Endothelial cell (in vitro differentiated cells): ENCODE results near the gene ARHGEF4. TPM values are rescaled to one million over a fixed set of nuclear protein-coding genes. Genes with fewer than 3 reads are reported as not detected.

ENCODE experiments used
- DNase-seq: peaks from one replicate; pipeline ENCODE4 v3.0.0; 2021; ENCODE audit warnings: low spot score
- H3K27ac Mint-ChIP-seq: one replicate; pipeline ENCODE4 v1.8.0; 2021; ENCODE audit warnings: mixed read lengths, inconsistent platforms; ENCODE audit not compliant: unreplicated experiment
- H3K27me3 Mint-ChIP-seq: one replicate; pipeline ENCODE4 v1.8.0; 2021; ENCODE audit warnings: mild to moderate bottlenecking, moderate library complexity, mixed read lengths, inconsistent platforms; ENCODE audit not compliant: unreplicated experiment
- H3K36me3 Mint-ChIP-seq: one replicate; pipeline ENCODE4 v1.8.0; 2021; ENCODE audit warnings: mild to moderate bottlenecking, low read depth, mixed read lengths, inconsistent platforms; ENCODE audit not compliant: unreplicated experiment
- H3K4me1 Mint-ChIP-seq: one replicate; pipeline ENCODE4 v1.8.0; 2021; ENCODE audit warnings: mild to moderate bottlenecking, mixed read lengths, inconsistent platforms; ENCODE audit not compliant: unreplicated experiment
- H3K4me3 Mint-ChIP-seq: one replicate; pipeline ENCODE4 v1.8.0; 2021; ENCODE audit warnings: mild to moderate bottlenecking, mixed read lengths, inconsistent platforms; ENCODE audit not compliant: unreplicated experiment
- H3K9me3 Mint-ChIP-seq: one replicate; pipeline ENCODE4 v1.8.0; 2021; ENCODE audit warnings: mixed read lengths, inconsistent platforms; ENCODE audit not compliant: unreplicated experiment
- CTCF ChIP-seq: fragments of 200-600 bp; sonication (generic); IDR thresholded peaks from one replicate; pipeline ENCODE4 v1.5.0; 2021; ENCODE audit warnings: antibody characterized with exemption; ENCODE audit not compliant: unreplicated experiment
- total RNA-seq: library from RNA; stranded (reverse); fragmentation: NEBNext Ultra II Directional; extraction: Animal tissue kit (Norgen Biotek cat#: 25700); gene quantifications from one replicate; pipeline ENCODE4 v1.2.1, GENCODE V29; 2021; ENCODE audit not compliant: unreplicated experiment

Gene ARHGEF4
- total RNA-seq, 1 donor from 2014 or later: 10.3 TPM

- peaks cover 3% of the 10 kb centered on the region for H3K36me3 Mint-ChIP-seq
- H3K4me1 Mint-ChIP-seq: no peaks in the 10 kb centered on the region
- H3K27me3 Mint-ChIP-seq: peaks cover 16% of the 10 kb centered on the region
- H3K9me3 Mint-ChIP-seq: no peaks in the 10 kb centered on the region
- no peak for DNase-seq
- TF ChIP-seq CTCF: no peak
- no peak overlapping the region for H3K4me3 Mint-ChIP-seq
- no peak overlapping the region for H3K27ac Mint-ChIP-seq
These were observed 199.1 kb downstream of the ARHGEF4 start for GRCh38 chr2:131035826-131036231.

DNA sequence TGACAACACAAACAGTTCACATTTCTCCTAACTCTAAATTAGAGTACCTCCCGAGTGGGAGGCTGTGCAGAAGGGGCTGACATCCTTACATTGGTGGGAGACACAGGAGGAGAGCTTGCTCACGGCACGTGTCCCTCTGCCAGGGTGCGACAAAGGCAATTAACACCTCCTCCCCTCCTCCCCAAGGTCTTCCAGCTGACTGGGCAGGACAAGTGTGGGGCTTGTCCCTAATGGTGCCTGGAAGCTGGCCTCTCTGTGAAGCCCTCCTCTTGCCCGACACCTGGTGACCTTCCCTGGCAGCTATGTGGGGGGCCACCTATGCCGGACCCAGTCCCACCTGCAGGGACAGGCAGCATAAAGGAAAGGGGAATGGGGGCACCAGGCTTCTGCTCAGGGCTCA, 199.6 kb downstream of the ARHGEF4 start:
- no peak overlapping the region for H3K27ac Mint-ChIP-seq
- peaks cover 16% of the 10 kb centered on the region for H3K27me3 Mint-ChIP-seq
- no peak overlapping the region for H3K4me3 Mint-ChIP-seq
- H3K4me1 Mint-ChIP-seq: peaks cover 2% of the 10 kb centered on the region
- TF ChIP-seq CTCF: no peak
- no peak for DNase-seq
- H3K9me3 Mint-ChIP-seq: no peaks in the 10 kb centered on the region
- H3K36me3 Mint-ChIP-seq: peaks cover 3% of the 10 kb centered on the region

- no peak for DNase-seq
- Mint-ChIP-seq H3K9me3 (no peaks in the 10 kb centered on the region), H3K4me3 (no peak overlapping the region), H3K27me3 (peaks cover 16% of the 10 kb centered on the region), H3K36me3 (peaks cover 3% of the 10 kb centered on the region), H3K4me1 (peaks cover 5% of the 10 kb centered on the region), H3K27ac (no peak overlapping the region)
- TF ChIP-seq CTCF: no peak
These were observed 200.1 kb downstream of the ARHGEF4 start for GRCh38 chr2:131036696-131037397.

GRCh38 chr2:131037398-131038257, 200.9 kb downstream of the ARHGEF4 start:
- H3K27me3 Mint-ChIP-seq: peaks cover 14% of the 10 kb centered on the region
- no peak overlapping the region for H3K4me3 Mint-ChIP-seq
- H3K27ac Mint-ChIP-seq: no peak overlapping the region
- no peaks in the 10 kb centered on the region for H3K9me3 Mint-ChIP-seq
- DNase-seq: no peak
- H3K4me1 Mint-ChIP-seq: peaks cover 5% of the 10 kb centered on the region
- H3K36me3 Mint-ChIP-seq: peaks cover 3% of the 10 kb centered on the region
- no peak for TF ChIP-seq CTCF
